ENCODE measurements around the gene ERGIC1. TPM values are rescaled to one million over a fixed set of nuclear protein-coding genes. Genes with fewer than 3 reads are reported as not detected.
A peak's percentile ranks its signal among the peaks of the same experiment; 100 is the strongest.
"Not testable (repeated sequence)": the region's sequence is repeated elsewhere in the genome, so short reads cannot be mapped to it uniquely, and the experiment has no call there.

The ERGIC1 gene
- polyA plus RNA-seq, 12 donors = 85.3 to 117 (median 97.2) TPM; not detected in 1

DNA sequence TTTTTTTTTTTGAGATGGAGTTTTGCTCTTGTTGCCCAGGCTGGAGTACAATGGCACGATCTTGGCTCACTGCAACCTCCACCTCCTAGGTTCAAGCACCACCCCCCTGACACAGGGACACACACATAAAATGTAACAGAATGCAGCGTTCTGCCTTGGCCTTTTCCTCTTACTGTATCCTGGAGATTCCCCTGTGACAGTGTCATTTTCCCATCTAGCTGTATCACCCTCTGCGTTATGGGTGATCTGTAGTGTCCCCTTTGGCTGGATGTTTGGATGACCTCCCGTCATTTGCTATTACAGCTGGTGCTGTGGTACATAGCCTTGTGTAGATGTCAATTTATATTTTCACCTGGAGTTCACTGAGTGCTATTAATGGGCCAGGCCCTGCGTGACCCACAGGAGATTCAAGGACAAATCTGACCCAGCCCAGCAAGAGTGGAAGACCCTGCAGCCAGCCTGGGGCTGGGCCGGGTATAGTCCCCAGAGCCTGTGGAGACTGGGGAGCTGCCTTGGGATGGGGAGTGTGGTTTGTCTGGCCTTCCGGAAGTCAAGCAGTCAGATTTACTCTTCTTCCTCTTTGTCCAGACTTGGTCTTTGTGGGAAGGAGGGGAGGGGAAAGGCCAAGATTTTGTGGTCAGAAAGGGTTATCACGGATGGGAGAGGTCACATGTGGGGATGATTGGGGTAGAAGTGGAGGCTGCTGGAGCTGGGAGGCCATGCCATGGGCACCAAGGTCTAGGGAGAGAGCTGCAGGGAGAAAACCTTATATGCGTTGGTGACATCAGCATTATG, 43.6 kb downstream of the ERGIC1 start:
- no peak for DNase-seq

DNA sequence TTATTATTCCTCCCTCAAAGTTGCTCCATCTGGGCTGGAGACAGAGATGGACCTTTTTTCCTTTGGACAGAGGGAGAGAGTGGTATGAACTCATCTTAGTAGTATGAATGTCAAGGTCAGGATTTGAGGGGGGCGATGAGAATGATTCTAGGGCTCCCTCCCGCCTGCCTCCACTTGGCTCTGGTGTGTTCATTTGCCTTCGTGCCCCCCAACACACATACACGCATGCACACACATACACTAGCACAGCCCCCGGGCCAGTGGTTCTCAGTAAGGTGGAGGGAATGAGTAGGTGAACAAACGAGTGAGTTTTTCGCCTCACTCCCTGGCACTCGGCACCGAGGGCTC, 44.5 kb downstream of the ERGIC1 start:
- no peak for DNase-seq

DNA sequence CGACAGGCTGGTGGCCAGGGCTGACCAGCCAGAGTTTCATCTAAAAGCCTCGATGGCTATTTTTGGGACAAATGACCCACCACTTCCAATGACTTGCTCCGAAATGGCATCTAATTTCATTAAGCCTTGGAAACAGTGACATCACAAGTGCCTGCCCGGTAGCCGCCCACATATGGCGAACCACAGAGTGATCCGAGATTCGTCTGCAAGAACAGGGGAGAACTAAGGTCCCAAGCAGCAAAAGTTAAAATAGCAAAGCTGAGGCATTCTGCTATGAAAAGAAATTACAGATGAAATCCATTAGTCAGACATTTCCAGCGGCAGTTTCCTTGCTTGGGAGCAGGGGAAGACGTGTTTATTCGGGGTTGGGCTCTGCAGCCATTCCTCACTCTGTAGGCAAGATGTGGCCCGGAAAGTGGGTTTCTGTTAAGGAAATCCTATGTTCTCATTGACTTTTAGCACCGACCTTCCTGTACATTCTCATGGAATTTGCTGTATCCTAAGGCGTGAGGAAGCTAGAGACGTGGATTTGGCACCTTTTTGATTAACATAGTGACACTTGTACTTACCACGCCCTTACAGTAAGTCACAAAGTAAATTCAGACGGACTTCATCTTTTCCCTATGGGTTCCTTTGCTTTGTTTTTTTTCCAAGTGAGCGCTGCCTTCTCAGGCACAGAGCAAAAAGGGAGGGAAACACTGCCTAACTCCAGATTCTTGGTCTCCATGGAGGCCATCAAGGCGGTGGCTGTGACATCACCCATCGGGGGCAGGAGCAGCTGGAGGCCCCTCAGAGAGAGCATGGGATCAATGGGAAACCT, 45.1 kb downstream of the ERGIC1 start:
- peak; percentile 59 for DNase-seq

DNA sequence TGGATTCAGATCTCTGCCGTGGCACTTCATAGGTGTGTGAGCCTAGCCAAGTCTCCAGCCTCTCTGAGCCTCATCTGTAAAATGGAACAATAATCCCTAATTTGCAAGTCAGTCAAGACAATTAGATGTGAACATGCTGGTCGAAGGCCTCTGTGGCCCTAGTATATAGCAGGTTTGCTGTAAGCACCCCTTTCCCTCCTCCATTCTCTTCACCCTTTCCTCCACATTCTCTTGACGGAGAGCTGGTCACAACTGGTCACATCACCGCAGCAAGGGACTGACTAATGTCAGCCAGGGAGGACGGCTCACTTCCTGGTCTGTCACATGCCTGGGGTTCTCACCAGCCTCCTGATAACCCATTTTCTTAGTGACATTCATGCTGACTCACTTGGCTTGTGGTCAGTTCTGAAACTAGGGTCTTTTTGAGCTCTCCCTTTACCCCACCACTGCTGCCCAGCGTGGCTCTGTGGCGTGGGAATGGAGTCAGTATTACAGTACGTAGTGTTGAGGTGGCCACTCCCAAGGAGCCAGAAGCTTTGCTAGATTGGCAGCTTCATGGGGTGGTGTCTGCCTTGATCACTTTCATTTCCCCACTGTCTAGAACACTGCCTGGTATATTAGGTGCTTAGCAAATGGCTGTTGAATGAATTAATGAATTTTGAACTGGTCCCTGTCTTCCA, 47.8 kb downstream of the ERGIC1 start:
- no peak for DNase-seq

DNA sequence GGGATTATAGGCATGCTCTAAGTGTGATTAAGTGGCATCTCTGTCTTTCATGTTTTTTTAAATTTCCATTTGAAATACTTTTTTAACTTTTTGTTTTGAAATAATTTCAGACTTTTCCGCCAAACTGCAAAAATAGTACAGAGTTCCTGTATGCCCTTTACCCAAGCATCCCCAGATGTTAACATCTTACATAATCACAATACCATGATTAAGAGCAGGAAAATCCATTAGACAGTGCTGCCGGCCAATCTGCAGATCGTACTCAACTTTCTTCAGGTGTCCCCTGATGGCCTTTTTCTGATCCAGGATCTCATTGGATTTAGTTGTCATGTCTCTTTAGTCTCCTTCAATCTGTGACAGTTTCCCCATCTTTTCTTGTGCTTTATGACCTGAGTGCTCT, 49.0 kb downstream of the ERGIC1 start:
- DNase-seq = no peak

DNA sequence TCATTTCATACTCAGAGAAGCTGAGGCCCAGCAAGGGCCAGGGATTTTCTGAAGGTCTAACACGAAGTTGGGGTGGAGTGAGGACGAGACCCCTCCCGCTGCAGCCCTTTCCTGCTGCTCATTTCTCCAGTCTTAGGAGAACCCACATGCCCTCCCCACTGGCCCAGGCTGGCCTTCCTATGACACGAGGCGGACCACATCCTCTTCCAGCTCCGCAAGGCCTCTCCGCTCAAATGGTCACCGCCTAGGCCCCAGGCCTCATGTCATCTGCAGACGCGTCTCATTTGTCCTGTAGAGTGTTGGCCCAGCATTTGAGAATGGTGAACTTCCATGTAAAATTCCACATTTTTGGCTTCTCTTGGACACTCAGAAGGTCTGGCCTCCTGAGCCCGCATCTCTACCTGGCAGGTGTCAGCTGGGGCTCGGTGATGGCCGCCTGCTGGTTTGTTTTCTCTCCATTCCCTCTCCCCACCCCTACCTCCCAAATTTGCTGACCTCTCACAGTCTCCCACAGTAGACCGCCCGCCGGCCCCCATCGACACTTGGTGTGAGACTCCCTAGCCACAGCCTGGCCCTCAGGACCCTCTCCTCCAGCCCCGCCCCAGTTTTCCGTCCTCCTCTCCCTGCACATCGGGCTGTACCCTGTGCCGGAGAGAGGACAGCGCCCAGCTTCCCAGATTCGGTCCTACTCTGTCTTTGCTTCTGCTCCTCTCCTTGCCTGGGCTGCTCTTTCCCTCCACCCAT, 51.7 kb downstream of the ERGIC1 start:
- DNase-seq = no peak

DNA sequence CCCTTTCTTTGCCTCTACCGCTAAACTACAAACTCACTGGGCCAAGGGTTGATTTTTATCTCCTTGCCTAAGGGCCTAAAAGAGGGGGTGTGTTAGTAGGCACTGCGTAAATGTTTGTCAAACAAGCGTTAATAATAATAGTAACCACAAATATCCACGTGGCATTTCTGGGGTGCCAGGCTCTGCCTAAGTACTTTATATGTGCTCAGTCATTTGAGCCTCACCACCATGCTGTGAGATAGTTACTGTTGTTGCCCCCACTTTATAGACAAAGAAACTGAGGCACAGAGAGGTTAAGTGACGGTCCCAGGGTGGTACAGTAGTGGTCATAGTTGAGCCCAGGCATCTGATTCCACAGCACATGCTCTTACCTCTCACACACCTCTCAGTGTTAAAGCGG, 52.4 kb downstream of the ERGIC1 start:
- DNase-seq = no peak

DNA sequence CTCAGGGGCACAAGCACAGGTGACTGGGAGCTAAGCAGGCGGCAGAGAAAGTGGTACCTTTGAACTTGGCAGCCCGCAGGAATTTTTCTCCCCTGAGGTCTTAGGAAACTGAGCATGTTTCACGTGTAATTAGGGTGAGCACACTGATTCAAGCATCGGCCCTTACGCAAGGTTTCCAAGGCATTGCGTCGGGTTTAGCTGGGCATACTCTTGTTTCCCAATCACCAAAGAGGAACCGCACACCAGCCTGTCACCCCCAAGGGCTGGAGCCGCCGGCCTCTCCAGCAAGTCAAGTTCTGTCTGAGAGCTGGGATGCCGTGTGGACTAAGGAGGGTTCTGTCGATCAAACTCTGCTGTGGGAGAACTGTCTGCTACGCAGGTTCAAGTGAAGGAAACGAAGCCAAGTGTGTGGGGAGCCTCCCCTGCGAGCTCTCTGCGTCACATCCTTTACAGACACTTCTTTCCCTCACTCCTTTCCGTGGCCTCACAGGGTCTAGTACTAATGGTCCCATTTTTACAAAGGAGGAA, 53.0 kb downstream of the ERGIC1 start:
- DNase-seq = no peak

DNA sequence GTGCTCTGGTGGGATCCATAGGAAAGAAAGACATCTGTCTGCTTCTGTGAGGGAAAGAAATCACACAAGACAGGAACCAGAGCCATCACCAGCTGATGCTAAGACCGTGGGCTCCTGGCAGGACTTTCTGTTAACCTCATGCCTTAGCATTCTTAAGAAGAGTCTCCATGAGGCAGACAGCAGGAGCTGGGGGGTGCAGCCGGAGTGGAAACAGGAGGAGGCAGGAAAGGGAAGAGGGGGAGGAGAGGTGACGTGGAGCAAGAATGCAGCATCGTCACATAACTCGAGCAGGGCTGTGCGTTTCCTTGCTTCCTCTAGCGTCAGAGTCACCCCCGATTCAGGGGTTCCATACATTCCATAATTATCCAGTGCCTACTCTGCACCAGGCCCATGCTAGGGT, 53.6 kb downstream of the ERGIC1 start:
- no peak for DNase-seq

DNA sequence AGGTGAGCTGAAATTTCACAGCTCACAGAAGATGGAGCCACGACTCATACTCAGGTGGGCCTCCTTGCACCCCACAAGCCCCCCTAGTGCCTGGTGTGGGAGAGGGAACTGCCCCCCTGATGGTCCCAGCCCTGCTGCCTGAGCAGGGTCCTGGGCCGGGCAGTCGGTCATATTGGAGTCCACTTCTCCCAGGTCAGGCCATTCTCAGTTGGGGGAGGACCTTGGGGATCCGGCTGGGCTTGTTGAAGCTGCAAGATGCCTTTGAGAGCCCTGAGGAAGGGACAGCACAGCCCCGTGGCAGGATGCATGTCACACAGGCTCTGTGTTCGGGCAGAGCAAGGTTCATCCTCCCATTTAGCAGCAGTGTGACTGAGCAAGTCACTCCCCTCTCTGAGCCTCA, 56.6 kb downstream of the ERGIC1 start:
- no peak for DNase-seq

DNA sequence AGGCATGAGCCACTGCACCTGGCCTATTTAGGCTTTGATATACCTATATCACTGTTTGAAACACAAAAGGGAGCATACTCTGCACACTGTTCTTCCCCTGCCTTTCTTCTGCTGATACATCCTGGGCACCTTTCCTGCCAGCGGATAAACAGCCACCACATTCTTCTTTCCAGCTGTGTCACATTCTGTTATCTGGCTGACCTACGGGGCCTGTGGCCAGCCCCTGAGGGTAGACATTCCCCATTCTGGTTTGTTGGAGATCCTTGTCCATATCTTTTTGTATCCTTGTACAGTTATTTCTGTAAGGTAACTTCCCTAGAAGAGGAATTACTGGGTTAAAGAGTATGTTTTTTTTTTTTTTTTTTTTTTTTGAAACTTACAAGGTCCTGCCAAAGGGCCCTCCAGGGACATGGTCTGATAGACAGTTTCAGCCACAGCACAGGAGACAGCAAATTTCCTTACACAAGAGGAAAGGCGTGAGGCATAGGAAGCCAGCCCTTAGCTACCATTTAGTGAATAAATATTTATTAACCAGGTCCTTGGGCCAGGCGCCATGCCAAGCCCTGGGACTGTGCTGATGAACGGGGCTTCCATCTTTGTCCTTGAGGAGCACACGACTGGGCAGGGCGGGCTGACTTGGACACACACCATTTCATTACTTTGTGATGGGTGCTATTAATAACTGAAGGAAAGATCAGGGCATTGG, 57.8 kb downstream of the ERGIC1 start:
- DNase-seq = no peak

DNA sequence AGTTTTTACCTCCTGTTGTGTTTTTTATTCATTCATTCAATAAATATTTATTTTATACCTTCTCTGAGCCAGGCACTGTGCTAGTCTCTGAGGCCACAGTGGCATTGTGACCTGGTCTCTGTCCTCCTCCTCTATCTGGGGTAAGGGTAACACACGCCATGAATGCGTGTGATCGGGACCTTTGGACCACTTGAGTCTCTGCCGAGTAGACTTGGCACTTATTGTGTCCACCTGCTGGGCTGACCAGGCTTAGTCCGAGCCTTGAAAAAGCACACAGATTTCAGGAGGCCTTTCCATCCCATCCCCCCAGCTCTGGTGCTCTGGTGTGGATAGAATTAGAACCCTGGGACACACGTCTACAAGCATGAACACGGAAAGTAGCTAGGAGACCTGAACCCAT, 58.7 kb downstream of the ERGIC1 start:
- DNase-seq = no peak

DNA sequence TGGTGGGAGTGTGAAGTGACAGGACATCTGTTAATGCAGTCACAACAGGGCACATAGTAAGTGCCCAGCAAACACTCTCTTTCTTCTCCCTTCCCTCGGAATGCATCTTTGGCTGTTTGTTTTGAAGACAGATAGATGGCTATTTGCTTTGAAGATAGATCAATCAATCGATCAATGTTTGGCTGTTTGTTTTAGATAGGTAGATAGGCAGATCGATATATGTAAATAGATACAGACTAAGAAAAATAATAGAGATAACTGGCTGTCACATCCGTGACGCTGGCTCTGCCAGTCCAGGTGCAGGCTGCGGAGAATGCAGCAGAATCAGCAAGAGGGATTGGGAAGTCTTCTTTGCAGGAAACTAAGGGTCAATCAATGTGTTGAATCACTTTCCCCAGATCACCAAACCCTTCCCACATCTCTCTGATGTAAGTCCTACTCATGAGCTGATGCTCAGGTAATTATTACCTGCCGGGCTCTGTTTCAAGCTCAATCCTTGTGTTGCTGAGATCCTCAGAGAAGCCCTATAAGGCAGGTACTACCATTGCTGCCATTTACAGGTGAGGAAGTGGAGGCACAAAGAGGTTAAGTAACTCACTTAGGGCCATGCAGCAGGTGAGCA, 60.8 kb downstream of the ERGIC1 start:
- no peak for DNase-seq

DNA sequence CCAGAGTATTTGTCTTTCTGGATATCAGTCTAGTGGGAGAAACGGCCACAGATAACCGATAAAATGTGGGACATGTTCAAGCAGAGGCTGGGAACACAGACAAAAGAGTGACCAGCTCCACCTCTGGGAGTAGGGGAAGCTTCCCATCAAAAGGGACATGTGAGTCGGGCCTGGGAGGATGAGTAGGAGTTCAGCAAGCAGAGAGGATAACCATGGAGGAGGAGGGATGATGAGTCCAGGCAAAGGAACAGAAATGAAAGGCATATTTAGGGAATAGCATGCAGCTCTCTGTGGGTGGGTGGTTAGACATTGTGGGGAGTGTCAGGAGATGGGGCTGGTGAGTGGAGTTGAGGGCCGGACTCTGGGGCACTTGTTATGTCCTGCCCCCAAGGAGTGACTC, 61.5 kb downstream of the ERGIC1 start:
- DNase-seq = no peak

DNA sequence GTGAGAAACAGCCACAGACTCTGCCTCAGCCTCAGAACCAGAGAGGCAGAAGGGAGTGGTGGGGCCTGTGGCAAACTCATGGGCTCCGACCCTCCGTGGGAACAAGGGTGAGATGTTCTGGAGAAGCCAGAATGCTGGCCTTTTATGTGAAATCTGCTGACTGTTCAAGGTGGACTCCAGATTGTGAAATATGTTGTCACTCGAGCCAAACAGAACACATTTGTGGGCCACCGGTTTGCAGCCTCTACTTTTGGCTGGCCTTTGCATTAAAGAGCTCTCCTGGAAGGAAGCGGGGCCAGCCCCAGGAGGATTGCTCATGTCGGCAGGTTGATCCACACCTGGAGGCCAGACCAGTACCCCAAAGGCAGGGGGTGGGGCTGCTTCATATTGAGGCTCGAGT, 62.4 kb downstream of the ERGIC1 start:
- no peak for DNase-seq

DNA sequence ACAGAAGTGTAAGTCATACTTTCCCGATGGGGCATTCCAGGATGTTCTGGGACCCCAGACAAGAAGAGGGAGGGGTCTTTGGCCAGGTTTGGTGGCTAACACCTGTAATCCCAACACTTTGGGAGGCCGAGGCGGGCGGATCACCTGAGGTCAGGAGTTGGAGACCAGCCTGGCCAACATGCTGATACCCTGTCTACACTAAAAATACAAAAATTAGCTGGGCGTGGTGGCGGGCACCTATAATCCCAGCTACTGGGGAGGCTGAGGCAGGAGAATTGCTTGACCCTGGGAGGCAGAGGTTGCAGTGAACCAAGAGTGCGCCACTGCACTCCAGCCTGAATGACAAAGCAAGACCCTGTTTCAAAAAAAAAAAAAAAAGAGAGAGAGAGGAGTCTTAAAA, 63.0 kb downstream of the ERGIC1 start:
- not testable (repeated sequence) for DNase-seq

DNA sequence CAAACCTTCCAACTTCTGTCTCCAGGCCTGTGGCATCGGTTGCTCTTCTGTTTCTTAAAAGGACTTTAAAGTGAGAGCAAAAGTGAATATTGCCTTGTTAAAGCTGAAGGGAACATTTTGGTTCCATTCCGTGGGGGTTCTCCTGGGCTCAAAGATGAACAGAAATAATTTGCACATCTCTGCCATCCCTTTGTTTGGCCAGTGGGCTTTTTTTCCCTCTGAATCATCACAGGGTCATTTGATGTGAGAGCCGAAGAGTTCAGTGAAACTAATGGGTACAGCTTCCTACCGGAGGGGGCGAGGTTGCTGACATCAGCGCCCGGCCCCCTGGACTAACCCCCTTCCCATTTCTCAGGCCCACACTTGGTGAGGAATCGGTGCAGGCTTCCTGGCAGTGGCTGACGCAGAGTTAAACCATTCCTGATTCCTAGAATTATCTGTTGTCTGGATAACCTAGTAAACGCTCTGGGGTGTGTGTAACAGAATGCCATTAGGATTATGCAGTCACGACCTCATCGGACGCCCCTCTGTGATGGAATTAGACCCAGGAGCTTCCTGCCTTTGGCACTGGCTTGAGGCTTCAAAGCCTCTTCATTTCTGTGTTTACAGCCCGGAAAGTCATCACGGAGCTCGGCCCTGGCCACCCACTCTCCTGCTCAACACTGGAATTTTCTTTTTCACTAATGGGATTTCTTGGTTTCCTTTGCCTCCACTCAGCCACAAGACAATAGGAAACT, 63.6 kb downstream of the ERGIC1 start:
- DNase-seq = no peak

DNA sequence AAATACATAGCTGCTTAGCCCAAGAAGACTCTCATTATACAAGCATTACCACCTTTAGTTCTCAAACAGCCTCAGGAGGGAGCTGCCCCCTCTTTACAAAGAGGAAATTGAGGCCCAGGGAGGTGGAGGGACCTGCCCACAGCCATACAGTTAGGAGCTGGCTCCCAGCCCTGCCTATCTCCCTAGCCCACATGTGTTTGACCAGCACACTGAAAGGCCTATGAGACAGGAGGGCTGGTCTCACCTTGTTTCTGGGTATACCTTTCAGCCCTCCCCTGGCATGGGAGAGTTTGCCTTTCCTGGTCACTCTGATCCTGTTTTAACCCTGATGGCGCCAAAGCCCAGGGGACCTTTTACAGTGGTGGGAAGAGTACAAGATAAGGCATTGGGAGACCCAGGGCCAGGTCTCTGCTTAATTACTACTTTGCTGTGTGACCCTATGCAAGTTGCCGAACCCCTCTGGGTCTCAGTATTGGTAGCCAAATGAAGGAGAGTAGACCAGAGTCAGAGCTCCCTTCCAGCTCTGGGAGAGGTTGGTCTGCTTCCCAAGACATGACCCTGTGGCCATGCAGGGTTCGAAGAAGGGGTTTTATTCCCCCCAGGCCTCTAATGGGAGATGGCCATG, 64.3 kb downstream of the ERGIC1 start:
- no peak for DNase-seq

DNA sequence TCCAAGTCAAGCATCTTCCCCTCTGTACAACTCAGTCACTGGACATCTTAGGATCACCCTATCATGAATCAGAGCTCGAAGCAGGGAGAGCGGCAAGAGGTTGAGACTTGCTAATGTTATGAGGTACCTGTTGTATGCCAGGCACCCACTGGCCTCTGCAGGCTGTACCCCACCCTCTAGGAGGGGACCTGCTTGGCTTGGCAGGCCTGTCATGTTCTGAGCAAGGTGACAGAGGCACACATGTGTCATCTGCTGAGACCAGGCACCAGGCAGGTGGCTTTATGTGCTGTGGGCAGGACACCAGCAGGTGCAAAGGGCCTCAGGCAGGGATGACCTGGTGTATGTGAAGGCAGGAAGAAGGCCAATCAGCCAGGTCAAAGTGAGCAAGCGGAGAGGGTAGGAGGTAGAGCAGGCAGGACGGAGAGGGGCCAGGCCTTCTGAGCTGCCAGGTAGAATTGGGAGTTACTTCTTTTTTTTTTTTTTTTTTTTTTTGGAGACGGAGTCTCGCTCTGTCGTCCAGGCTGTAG, 64.9 kb downstream of the ERGIC1 start:
- no peak for DNase-seq

Measured in muscle of arm (tissue), 12 donors.